Keratinocyte (primary cell): ENCODE measurements around the gene CTNNA2.

Experiments used
- EZH2 ChIP-seq: IDR thresholded peaks from one replicate; pipeline ENCODE4 v1.6.1; 2012; ENCODE audit warnings: inconsistent platforms, mild to moderate bottlenecking, low read length, moderate library complexity
- TF ChIP-seq, protein P1 (sequence below), 3 experiments: IDR thresholded peaks in 1 of 3; conservative IDR thresholded peaks in 1 of 3; optimal IDR thresholded peaks in 1 of 3; 2 replicates in 2 of 3; 3 replicates in 1 of 3; pipeline versions ENCODE3 to v1.5.1; 2011; ENCODE audit warnings: low read length in 3 of 3, mild to moderate bottlenecking in 3 of 3, moderate library complexity in 2 of 3, control low read depth in 1 of 3, inconsistent platforms in 1 of 3; ENCODE audit not compliant: insufficient read depth in 2 of 3; ENCODE audit errors: extremely low read depth in 1 of 3

DNA sequence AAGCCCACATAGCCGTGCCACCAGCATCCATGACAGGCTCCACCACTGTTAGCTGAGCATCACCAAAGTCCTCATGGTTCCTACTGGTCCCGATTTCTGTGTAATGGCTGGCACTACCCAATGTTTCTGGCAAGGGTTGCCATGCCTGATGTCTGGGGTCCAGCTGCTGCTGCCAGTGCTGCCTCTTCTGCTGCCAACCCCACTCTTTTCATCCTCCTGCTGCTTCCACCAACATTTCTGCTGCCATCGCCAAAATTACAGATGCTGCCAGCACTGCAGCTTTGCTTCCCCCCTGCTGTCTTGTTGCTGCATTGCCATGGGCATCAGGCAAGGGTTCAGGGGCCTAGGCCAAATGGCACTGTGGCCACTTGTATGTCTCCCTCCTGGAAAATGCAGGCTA is 638.8 kb downstream of the CTNNA2 start:
- TF ChIP-seq EZH2, result no peak
- TF ChIP-seq, protein P1, sequence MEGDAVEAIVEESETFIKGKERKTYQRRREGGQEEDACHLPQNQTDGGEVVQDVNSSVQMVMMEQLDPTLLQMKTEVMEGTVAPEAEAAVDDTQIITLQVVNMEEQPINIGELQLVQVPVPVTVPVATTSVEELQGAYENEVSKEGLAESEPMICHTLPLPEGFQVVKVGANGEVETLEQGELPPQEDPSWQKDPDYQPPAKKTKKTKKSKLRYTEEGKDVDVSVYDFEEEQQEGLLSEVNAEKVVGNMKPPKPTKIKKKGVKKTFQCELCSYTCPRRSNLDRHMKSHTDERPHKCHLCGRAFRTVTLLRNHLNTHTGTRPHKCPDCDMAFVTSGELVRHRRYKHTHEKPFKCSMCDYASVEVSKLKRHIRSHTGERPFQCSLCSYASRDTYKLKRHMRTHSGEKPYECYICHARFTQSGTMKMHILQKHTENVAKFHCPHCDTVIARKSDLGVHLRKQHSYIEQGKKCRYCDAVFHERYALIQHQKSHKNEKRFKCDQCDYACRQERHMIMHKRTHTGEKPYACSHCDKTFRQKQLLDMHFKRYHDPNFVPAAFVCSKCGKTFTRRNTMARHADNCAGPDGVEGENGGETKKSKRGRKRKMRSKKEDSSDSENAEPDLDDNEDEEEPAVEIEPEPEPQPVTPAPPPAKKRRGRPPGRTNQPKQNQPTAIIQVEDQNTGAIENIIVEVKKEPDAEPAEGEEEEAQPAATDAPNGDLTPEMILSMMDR (optimal IDR thresholded peaks at IDR 0.05 in 1 of 3, IDR thresholded peaks at IDR 0.05 in 1 of 3, conservative IDR thresholded peaks at IDR 0.05 in 1 of 3; ENCODE audit: extremely low read depth in 1 of 3, insufficient read depth in 2 of 3, low read length in 3 of 3), result no peak
